Skeletal muscle cell (primary cell): ENCODE data around the gene ACP2.

Experiments
- DNase-seq: peaks from one replicate; pipeline ENCODE4 v3.0.0-alpha.2; 2010; ENCODE audit warnings: low read depth
- H3K4me3 ChIP-seq: 2 replicates; pipeline ENCODE4 v1.5.1; 2011; ENCODE audit warnings: low read depth, mild to moderate bottlenecking, control low read depth, low read length, moderate library complexity

The ACP2 gene

GRCh38 chr11:47244448-47245350 lies 3.9 kb downstream of the ACP2 start:
- DNase-seq = no peak
- H3K4me3 ChIP-seq = no peak overlapping the region

GRCh38 chr11:47243454-47243853 lies 5.2 kb downstream of the ACP2 start:
- no peak overlapping the region for H3K4me3 ChIP-seq
- DNase-seq = no peak

- H3K4me3 ChIP-seq = no peak overlapping the region
- DNase-seq = no peak
Observed at GRCh38 chr11:47242596-47243192, 5.9 kb downstream of the ACP2 start.

- DNase-seq = no peak
- no peak overlapping the region for H3K4me3 ChIP-seq
Observed at GRCh38 chr11:47241841-47242301, 6.7 kb downstream of the ACP2 start.

- no peak for DNase-seq
- no peak overlapping the region for H3K4me3 ChIP-seq
Observed at GRCh38 chr11:47239852-47240251, 8.8 kb downstream of the ACP2 start.

GRCh38 chr11:47236482-47236881 lies 12.1 kb downstream of the ACP2 start:
- DNase-seq = peak; percentile 46
- H3K4me3 ChIP-seq = no peak overlapping the region

- DNase-seq = no peak
- no peak overlapping the region for H3K4me3 ChIP-seq
Observed at GRCh38 chr11:47235163-47235562, 13.5 kb downstream of the ACP2 start.

GRCh38 chr11:47234669-47235100 lies 13.9 kb downstream of the ACP2 start:
- no peak overlapping the region for H3K4me3 ChIP-seq
- no peak for DNase-seq

- no peak for DNase-seq
- H3K4me3 ChIP-seq = no peak overlapping the region
Observed at GRCh38 chr11:47233989-47234668, 14.5 kb downstream of the ACP2 start.

- DNase-seq = no peak
- no peak overlapping the region for H3K4me3 ChIP-seq
Observed at GRCh38 chr11:47233051-47233450, 15.6 kb downstream of the ACP2 start.

- no peak for DNase-seq
- no peak overlapping the region for H3K4me3 ChIP-seq
Observed at GRCh38 chr11:47229161-47229560, 19.5 kb downstream of the ACP2 start.

GRCh38 chr11:47225552-47226400 lies 22.8 kb downstream of the ACP2 start:
- DNase-seq = no peak

GRCh38 chr11:47222696-47223095 lies 25.9 kb downstream of the ACP2 start:
- no peak for DNase-seq
- no peak overlapping the region for H3K4me3 ChIP-seq

More at GRCh38 chr11:47225552-47226400, 22.8 kb downstream of the ACP2 start:
- H3K4me3 ChIP-seq = no peak overlapping the region

- peak; percentile 53 for DNase-seq
- no peak overlapping the region for H3K4me3 ChIP-seq
Observed at GRCh38 chr11:47220401-47220821, 28.2 kb downstream of the ACP2 start.

GRCh38 chr11:47216121-47216798 lies 32.4 kb downstream of the ACP2 start:
- H3K4me3 ChIP-seq = peak overlapping the region; percentile 68
- peak; percentile 45 for DNase-seq

- no peak for DNase-seq
- peak overlapping the region; percentile 68 for H3K4me3 ChIP-seq
Observed at GRCh38 chr11:47215366-47215910, 33.2 kb downstream of the ACP2 start.

GRCh38 chr11:47213950-47214565 lies 34.6 kb downstream of the ACP2 start:
- peak overlapping the region; percentile 68 for H3K4me3 ChIP-seq
- no peak for DNase-seq

GRCh38 chr11:47212938-47213337 lies 35.7 kb downstream of the ACP2 start:
- no peak overlapping the region for H3K4me3 ChIP-seq
- DNase-seq = no peak
